ENCODE measurements around the gene HELZ.

GRCh38 chr17:67152824-67153223 lies 92.2 kb downstream of the HELZ start:
- TF ChIP-seq CTCF (IDR thresholded peaks at IDR 0.05) (no peak), POLR2AphosphoS5 (IDR thresholded peaks at IDR 0.05) (no peak)
